IPS-11a (cell line): ENCODE results near the gene TRAM2.
"Not testable (repeated sequence)": the region's sequence is repeated elsewhere in the genome, so short reads cannot be mapped to it uniquely, and the experiment has no call there.

ENCODE experiments used
- H3K4me3 ChIP-seq: one replicate; pipeline ENCODE4 v1.5.1; 2013; ENCODE audit warnings: low read depth, low read length, control low read depth

Gene TRAM2

DNA sequence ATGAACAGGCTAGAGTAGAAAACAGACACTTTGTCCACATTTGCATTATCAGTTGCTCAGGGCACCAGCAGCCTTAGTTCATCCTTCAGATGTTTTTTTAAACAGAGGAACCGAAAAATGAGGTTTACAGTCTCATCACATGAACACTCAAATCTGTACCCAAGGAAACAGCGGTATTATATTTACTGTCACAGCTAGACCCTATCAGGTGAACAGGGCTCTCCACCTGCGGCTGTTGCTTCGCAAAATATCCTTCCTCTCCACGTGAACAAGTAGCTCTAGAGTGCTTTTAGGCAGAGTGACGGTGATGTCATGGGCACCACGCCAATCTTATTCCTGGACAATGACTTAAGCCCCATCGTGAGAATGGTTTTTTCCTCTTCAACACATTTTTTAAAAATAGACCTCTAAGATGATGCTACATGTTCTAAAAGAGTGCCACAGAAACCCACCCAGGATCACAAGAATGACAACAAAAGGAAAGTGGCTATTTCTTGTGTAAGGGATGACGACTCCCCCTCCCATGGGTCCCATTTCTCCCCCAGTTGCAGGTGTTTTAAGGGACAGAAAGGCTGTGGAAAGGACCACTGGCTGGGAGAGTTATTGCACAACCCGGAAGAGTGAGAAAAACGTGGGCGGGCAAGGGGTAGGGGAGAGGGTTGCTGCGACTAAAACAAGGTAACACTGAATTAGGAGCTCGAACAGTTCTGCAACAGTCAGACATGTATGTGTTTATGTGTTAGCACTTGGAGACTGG is 79.0 kb downstream of the TRAM2 start:
- H3K4me3 ChIP-seq = no peak overlapping the region

DNA sequence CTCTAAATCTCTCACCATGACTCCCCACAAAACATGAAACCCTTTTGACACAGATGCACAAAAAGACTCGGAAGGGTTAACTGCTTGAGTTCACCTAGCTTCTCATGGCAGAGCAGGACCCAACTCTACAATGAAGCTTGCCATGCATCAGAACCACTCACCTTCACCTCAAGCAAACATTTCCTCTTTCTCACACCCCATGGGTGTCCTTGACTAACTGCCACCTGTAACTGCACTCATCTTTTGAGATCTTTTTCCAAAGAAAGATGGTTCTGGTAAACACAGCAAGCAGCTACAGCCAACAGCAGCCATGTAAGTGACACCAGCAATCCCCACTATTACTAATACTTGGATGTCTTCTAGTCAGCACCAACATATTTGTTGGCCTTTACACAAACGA is 80.2 kb downstream of the TRAM2 start:
- no peak overlapping the region for H3K4me3 ChIP-seq

DNA sequence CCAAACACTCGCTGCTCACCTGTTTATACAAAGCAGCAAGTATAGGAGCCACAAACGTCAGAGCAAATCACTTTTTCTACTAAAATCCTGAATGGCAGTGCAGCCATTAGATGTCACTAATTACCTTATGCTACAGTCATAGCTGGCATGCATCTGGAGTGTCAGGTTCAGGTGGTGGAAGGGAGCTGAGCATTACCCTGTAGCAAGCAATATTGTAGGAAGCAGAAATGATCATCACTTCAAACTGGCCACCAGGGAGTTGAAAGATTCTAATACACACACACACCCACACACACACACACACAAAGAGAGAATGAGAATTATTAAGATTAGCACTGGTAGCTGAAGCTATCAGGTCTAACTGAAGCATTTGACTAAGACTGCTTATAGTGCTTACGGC is 80.9 kb downstream of the TRAM2 start:
- no peak overlapping the region for H3K4me3 ChIP-seq

DNA sequence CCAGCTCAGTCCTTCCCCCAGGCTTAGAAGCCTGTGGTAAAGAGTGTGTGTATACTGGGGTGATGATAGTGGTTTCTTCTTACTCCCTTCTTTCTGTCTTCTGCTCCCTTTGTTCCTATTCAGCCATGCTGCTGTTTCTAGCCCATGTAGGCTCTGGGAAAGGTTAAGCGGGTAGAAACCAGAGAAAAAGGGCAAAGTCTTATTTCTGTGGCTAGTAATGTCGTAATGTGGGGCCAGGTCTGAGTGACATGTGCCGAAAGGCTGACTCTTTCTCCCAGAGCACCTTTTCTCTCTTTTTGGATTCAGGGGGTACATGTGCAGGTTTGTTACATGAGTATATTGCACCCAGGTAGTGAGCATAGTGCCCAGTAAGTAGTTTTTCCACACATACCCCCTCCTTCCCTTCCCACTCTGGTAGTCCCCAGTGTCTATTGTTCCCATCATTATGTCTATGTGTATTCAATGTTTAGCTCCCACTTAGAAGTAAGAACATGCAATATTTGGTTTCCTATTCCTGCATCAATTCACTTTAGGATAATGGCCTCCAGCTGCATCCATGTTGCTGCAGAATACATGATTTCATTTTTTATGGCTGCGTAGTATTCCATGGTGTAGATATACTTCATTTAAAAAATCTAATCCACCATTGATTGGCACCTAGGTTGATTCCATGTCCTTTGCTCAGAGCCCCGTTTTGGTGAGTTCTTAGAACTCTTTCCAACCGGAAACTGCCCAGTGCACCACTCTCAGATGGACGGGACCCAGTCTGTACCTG is 82.4 kb downstream of the TRAM2 start:
- no peak overlapping the region for H3K4me3 ChIP-seq

DNA sequence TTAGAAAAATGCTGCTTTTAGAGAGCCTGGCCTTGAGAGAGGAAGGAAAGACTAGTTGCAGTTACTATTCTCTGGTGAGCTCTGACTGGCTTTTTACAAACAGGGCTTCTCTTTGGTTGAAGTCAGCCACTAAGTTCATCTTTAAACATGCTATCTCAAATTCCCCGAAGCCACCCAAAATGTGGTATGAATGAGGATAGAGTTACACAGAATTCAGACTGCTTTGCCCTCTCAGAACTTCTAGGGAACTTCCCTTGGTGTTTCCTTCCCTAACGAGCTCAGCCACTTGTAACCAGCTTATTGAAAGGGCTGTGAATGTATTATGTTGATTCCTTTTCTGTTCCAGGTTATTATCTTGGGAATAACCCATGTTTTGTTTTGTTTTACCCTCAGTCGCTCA is 83.2 kb downstream of the TRAM2 start:
- no peak overlapping the region for H3K4me3 ChIP-seq

DNA sequence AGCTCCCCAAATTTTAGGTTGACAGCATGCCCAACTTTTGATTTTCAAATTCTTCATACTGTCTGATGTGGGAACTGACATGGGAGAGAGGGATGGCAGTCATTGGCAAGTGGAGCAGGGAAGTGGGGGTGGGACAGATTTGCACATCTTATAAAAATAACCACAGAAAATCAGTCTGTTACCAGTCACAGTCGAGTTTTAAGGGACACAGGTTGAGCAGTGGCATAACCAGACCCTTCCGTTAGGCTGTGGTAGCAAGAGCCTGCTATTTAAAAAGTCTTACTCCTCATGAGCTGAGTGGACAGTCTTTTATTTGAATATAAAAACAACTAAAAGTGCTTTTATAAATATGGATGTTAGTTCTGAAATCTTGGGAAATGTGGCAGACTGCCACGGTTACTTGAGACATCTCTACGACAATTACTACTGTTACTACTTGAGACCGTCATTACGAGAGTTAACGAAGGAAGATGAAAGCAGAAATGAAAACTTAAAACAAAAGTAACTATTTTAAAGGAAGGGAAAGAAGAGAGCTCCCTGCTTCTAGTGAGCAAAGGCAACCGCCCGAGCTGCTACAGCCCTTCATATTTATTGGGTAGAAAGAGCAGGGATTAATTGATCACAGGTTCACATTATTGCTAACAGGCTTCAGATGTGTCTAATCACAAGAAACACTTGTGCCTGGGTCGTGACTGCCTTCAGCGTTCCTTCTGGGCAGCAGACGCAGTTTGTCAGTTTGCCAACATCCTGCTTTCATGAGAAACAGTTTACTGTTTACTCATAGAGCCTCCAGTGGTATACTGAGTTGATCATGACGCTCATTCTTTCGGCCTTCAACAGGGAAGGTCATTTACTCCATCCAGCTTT is 85.4 kb downstream of the TRAM2 start:
- no peak overlapping the region for H3K4me3 ChIP-seq

DNA sequence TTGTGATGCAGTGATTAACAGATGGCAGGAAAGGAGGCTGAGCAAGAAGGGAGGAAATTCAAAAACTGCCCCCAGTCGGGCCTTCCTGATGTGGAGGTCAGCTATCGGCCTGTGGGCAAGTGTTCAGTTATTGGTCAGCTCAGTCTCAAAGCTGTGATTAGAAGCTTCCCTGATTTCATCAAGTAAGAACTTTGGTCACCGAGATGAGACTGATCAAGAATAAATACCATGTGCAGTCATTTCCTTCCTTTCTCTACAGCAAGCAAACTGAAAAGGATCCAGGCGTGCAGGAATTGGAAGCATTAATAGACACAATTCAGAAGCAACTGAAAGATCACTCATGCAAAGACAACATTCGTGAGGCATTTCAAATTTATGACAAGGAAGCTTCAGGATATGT is 87.0 kb downstream of the TRAM2 start:
- no peak overlapping the region for H3K4me3 ChIP-seq

DNA sequence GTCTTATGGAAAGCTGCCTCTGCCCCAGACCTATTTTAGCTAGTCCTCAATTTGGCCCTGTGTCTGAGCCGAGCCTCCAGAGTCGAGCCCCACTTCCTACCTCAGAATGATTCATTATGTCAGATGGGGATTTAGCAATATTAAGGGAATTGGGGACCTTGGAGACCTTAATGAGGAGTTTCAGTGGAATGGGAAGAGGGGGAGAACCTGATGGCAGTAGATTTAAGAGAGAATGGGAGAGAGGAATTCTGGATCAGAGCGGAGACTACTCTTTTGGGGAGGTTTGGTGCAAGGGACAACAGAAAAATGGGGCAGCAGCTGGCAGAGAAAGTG is 93.2 kb downstream of the TRAM2 start:
- H3K4me3 ChIP-seq = no peak overlapping the region

DNA sequence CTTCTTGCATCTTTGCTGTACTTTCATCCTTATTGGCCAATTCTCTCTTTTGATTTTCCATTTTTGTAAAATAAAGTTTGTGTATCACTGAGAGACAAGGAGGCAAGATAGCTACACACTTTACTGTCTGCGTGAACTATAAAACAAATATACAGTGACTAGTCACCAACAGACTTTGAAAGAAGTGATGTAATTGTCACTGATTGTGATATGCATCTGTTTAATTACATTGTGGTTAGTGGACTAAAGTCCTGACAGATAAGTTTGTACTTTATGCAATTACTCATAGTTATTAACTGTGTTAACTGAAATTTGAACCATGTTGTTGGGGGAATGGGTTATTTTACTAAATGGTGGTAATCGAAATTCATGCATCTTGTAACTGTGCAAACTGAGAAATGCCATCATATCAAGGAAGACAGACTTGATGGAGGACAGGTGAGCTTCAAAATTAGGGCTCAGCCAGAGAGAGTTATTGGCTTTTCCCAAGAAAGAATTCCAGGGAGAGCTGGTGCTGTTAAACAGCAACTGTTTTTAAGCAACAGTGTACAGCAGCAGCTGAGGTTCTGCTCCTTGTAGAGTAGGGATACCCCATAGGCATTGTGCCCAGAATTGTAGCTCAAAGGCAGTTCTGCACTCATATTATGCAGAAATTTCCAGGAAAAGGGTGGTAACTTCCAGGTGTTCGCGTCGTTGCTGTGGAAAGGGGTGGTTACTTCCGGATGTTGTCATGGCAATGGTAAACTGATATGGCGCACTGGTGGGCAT is 93.8 kb downstream of the TRAM2 start:
- H3K4me3 ChIP-seq = no peak overlapping the region

DNA sequence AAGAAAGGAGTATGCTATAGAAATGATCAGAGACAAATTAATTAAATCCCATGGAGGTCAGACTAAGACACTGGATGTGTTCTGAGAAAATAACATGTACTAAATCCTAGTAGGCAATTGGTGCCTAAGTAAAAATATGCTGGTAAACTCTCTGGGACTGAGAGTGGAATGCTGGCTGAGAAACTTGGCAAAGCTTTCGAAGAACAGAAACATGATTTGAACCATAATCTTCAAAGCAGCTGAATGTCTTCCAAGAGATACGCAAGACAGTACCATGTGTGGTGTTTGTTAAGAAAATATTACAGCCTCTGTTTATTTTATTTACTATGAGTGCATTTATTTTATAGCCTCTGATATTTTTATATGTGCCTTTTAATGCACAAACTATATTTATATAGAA is 101.6 kb downstream of the TRAM2 start:
- no peak overlapping the region for H3K4me3 ChIP-seq

DNA sequence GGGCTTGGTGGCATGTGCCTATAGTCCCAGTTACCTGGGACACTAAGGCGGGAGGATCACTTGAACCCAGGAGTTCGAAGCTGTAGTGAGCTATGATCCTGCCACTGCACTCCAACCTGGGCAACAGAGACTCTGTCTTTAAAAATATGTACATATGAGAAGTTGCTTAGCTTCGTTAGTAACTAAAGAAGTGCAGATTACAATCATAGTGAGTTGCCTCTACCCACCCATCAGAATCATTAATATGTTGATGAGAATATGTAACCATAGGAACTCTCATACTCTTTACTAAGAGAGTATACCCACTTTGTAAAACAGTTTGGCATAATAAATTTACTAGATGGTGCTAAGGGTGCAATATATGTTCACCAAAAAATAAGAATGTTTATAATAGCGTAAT is 102.7 kb downstream of the TRAM2 start:
- H3K4me3 ChIP-seq = no peak overlapping the region

DNA sequence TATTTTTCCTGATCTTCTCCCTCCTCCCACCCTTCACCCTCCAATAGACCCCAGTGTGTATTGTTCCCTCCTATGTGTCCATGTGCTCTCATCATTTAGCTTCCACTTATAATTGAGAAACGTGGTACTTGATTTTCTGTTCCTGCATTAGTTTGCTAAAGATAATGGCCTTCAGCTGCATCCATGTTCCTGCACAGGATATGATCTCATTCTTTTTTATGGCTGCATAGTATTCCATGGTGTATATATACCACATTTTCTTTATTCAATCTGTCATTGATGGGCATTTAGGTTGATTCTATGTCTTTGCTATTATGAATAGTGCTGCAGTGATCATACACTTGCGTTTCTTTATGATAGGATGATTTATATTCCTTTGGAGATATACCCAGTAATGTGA is 115.7 kb downstream of the TRAM2 start:
- not testable (repeated sequence) for H3K4me3 ChIP-seq

DNA sequence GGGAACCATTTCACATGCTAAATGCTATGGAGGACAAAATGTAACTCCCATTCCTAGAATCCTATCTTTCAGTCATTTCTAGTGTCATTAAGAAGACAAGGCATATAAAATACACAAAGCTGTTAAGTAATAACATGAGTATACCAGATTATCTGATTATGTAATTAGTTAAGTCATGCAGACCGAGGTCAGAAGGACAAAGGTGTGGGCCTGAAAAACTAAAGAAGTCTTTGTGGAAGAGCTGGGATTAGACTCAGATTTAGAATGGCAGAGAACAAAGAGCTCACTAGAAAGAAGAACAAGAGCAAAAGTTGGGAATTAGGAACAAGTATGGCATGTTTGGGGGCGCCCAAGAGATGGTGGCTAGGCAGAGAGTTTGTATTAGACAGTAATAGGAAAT is 119.8 kb downstream of the TRAM2 start:
- no peak overlapping the region for H3K4me3 ChIP-seq

DNA sequence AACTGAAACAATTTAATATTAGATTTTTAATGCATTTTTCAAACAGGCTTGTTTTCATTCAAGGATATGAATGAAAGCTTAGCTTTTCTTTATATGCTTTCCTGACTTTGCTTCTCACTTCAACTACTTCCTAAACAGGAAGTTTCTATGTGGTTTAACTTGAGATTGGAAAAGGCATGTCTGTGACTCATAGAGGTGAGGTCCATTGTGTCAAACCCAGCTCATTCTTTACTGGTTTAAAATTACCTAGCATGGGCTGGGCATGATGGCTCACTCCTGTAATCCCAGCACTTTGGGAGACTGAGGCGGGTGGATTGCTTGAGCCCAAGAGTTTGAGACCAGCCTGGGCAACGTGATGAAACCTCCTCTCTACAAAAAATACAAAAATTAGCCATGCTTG is 122.3 kb downstream of the TRAM2 start:
- H3K4me3 ChIP-seq = no peak overlapping the region
